ENCODE measurements around the gene ATP8A2. TPM values are rescaled to one million over a fixed set of nuclear protein-coding genes. Genes with fewer than 3 reads are reported as not detected.

ATP8A2 gene
- total RNA-seq, 4 donors from 2014 or later = 0.18 to 11.6 (median 1.8) TPM

DNA sequence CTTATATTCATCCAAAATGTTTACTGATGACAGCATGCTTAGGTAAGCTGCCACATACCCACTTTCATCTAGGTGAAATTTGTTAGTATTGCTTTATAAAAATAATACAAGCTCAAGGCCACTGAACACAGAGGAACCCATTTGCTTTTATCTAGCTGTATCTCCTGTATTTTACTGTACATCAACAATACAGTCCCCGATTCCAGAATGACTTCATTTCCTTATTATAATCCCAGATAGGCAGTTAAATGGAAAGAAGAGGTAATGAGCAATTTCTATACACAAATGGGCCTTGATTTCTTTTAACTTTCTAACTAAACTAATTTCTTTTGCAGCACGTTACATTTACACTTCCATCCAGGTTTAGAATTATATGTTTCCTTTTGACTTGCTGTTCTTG, 593.8 kb downstream of the ATP8A2 start:
- H3K27me3 ChIP-seq = no peaks in the 10 kb centered on the region
- no peak overlapping the region for H3K27ac ChIP-seq
- no peaks in the 10 kb centered on the region for H3K36me3 ChIP-seq
- TF ChIP-seq, protein P1, sequence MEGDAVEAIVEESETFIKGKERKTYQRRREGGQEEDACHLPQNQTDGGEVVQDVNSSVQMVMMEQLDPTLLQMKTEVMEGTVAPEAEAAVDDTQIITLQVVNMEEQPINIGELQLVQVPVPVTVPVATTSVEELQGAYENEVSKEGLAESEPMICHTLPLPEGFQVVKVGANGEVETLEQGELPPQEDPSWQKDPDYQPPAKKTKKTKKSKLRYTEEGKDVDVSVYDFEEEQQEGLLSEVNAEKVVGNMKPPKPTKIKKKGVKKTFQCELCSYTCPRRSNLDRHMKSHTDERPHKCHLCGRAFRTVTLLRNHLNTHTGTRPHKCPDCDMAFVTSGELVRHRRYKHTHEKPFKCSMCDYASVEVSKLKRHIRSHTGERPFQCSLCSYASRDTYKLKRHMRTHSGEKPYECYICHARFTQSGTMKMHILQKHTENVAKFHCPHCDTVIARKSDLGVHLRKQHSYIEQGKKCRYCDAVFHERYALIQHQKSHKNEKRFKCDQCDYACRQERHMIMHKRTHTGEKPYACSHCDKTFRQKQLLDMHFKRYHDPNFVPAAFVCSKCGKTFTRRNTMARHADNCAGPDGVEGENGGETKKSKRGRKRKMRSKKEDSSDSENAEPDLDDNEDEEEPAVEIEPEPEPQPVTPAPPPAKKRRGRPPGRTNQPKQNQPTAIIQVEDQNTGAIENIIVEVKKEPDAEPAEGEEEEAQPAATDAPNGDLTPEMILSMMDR (IDR thresholded peaks at IDR 0.05) = no peak
- TF ChIP-seq POLR2A (IDR thresholded peaks at IDR 0.05) = no peak
- H3K4me1 ChIP-seq = no peaks in the 10 kb centered on the region
- no peaks in the 10 kb centered on the region for H3K9me3 ChIP-seq
- no peak for DNase-seq
- H3K4me3 ChIP-seq = no peak overlapping the region

DNA sequence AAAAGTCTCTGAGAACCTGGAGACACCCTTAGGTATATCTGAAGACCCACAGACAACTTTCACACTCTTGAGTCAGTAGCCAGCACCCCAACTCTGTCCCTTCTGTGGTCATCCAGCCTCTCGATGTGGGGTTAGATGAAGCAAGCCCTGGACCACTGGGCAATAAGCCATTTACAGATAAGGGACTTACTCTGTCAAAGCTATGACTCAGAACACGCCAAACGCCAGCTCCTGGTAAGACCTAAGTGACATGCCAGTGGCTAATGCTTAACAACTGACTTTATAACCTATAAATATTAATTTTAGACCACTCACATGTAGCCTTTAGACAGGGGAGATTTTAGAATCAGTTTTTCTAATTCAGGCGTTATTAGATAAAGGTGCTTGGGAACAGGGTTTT, 594.3 kb downstream of the ATP8A2 start:
- H3K4me1 ChIP-seq = no peaks in the 10 kb centered on the region
- H3K9me3 ChIP-seq = no peaks in the 10 kb centered on the region
- H3K27me3 ChIP-seq = no peaks in the 10 kb centered on the region
- H3K36me3 ChIP-seq = no peaks in the 10 kb centered on the region
- H3K4me3 ChIP-seq = no peak overlapping the region
- no peak for DNase-seq
- TF ChIP-seq, protein P1 (IDR thresholded peaks at IDR 0.05) = no peak
- no peak for TF ChIP-seq POLR2A (IDR thresholded peaks at IDR 0.05)
- H3K27ac ChIP-seq = no peak overlapping the region

DNA sequence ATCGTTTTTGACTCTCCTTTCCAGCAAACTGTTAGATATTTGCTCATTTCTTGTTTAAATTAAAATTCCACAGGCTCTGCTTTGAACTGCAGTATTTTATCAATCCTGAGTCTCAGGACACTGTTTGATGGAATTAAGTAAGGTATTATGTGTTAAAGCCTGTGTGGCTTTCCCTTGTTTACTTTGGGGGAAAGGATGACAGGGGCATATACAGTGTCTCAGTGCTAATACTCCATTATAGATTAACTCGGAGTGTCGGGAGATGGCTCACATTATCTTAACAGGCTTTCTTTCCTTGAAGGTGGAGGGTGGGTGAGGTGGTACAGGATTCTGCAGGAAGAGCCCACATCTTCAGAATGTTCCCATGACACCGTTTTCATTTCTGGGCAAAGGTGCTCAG, 595.4 kb downstream of the ATP8A2 start:
- H3K4me1 ChIP-seq = no peaks in the 10 kb centered on the region
- no peaks in the 10 kb centered on the region for H3K36me3 ChIP-seq
- no peak overlapping the region for H3K4me3 ChIP-seq
- TF ChIP-seq, protein P1 (IDR thresholded peaks at IDR 0.05) = no peak
- TF ChIP-seq POLR2A (IDR thresholded peaks at IDR 0.05) = no peak
- no peak overlapping the region for H3K27ac ChIP-seq
- no peak for DNase-seq
- H3K27me3 ChIP-seq = no peaks in the 10 kb centered on the region
- no peaks in the 10 kb centered on the region for H3K9me3 ChIP-seq

DNA sequence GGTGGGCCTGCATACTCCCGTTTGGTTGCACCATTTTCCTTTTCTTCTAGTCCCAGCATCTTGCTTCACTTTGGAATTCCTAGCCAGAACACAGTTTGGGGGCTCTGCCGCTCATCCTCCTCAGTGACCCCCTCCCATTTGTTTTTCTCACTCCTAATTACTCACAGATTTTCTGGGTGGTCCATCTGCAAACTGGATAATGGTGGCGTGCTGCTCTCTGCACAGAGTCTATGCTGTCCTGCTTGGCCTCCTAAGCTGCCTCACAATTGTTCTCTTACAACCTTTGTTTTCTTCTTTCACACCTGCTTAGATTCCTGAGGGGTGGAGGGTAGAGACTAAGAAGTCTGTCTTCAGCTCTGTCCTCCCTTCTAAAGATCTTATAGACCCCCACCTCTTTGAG, 599.3 kb downstream of the ATP8A2 start:
- Histone ChIP-seq H3K27me3 (no peaks in the 10 kb centered on the region), H3K36me3 (no peaks in the 10 kb centered on the region), H3K4me1 (no peaks in the 10 kb centered on the region), H3K27ac (peak overlapping the region in 1 of 4 donors; percentile 31), H3K9me3 (no peaks in the 10 kb centered on the region), H3K4me3 (no peak overlapping the region)
- no peak for DNase-seq
- TF ChIP-seq POLR2A (IDR thresholded peaks at IDR 0.05) = no peak
- TF ChIP-seq, protein P1 (IDR thresholded peaks at IDR 0.05) = no peak

DNA sequence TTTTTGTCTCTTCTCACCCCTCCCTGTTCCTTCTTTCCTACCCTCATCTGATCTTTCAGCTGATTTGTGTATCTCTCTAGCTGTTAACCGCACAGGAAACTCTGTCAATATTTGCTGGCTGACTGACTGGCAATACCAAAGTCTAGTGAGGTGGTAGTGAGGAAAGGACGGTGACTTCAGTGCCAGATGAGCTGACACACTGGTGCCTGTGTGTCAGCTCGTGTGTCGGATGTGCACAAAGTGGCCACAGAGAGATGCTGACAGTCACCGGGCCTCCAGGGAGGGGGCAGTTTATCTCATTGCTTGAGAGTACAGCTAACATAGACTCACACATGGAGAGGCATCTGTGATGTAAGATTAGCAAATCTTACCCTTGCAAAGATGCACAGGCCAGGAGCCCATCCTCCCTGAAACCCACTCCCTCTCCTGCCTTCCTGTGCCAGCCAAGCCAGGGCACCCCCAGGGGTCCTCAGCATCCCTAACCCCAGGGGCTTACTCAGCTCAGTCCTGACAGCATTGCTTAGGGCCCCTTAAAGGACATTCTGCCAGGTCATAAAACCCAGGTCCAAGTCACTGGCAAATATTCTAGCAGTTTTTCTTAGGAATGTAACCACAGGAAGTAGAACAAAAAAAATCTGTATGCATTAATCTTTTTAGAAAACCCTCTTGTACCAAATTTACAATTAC, 599.8 kb downstream of the ATP8A2 start:
- no peaks in the 10 kb centered on the region for H3K9me3 ChIP-seq
- H3K36me3 ChIP-seq = no peaks in the 10 kb centered on the region
- no peak overlapping the region for H3K4me3 ChIP-seq
- H3K27me3 ChIP-seq = no peaks in the 10 kb centered on the region
- H3K4me1 ChIP-seq = no peaks in the 10 kb centered on the region
- no peak for TF ChIP-seq POLR2A (IDR thresholded peaks at IDR 0.05)
- TF ChIP-seq, protein P1 (IDR thresholded peaks at IDR 0.05) = no peak
- H3K27ac ChIP-seq = peak overlapping the region in 1 of 4 donors; percentile 31
- peak in 1 of 3 donors; percentile 19 for DNase-seq
